Smooth muscle cell (in vitro differentiated cells): ENCODE measurements around the gene PLD1. TPM values are rescaled to one million over a fixed set of nuclear protein-coding genes. Genes with fewer than 3 reads are reported as not detected.

Source experiments
- DNase-seq: peaks from one replicate; lab custom pipeline; 2025; ENCODE audit not compliant: unreplicated experiment; lab: John Stamatoyannopoulos, UW
- H2AFZ ChIP-seq: fragments of 200-600 bp; sonication (generic); 2 replicates; pipeline ENCODE4 v1.6.0; 2016; ENCODE audit warnings: antibody characterized with exemption, low read depth, mild to moderate bottlenecking
- H3F3A ChIP-seq: fragments of 200-600 bp; sonication (generic); 2 replicates; pipeline ENCODE4 v1.6.0; 2017; ENCODE audit warnings: antibody characterized with exemption, low read depth
- H3K27ac ChIP-seq: fragments of 200-600 bp; sonication (generic); 2 replicates; pipeline ENCODE4 v1.5.1; 2016; ENCODE audit warnings: low read depth, mild to moderate bottlenecking
- H3K27me3 ChIP-seq: fragments of 200-600 bp; sonication (generic); 2 replicates; pipeline ENCODE4 v1.6.1; 2016; ENCODE audit warnings: low read depth, mild to moderate bottlenecking
- H3K36me3 ChIP-seq: fragments of 200-600 bp; sonication (generic); 2 replicates; pipeline ENCODE4 v1.5.1; 2016; ENCODE audit warnings: low read depth
- H3K4me1 ChIP-seq: fragments of 200-600 bp; sonication (generic); 2 replicates; pipeline ENCODE4 v1.5.1; 2016; ENCODE audit warnings: low read depth
- H3K4me2 ChIP-seq: fragments of 200-600 bp; sonication (generic); 2 replicates; pipeline ENCODE4 v1.6.0; 2016; ENCODE audit warnings: mild to moderate bottlenecking
- H3K4me3 ChIP-seq: fragments of 200-600 bp; sonication (generic); 2 replicates; pipeline ENCODE4 v1.5.1; 2016; ENCODE audit warnings: mild to moderate bottlenecking
- H3K79me2 ChIP-seq: fragments of 200-600 bp; sonication (generic); 2 replicates; pipeline ENCODE4 v1.6.0; 2016; ENCODE audit warnings: low read depth, mild to moderate bottlenecking
- H3K9ac ChIP-seq: fragments of 200-600 bp; sonication (generic); 2 replicates; pipeline ENCODE4 v1.6.0; 2016; ENCODE audit warnings: low read depth
- H3K9me3 ChIP-seq: fragments of 200-600 bp; sonication (generic); replicated peaks from 2 replicates; pipeline ENCODE4 v1.5.1; 2016; ENCODE audit warnings: low read depth
- H4K20me1 ChIP-seq: fragments of 200-600 bp; sonication (generic); 2 replicates; pipeline ENCODE4 v1.6.0; 2016; ENCODE audit warnings: low read depth
- CTCF ChIP-seq: fragments of 200-600 bp; sonication (generic); IDR thresholded peaks from 2 replicates; pipeline ENCODE4 v1.5.1; 2017; ENCODE audit warnings: borderline replicate concordance, mild to moderate bottlenecking, antibody characterized with exemption; ENCODE audit not compliant: insufficient read depth, poor library complexity, severe bottlenecking
- WGBS: methylation state at CpG from one replicate; pipeline ENCODE4 v1.1.7; 2016; ENCODE audit warnings: low lambda C conversion rate; 5-methylcytosine and 5-hydroxymethylcytosine counted together
- polyA plus RNA-seq: library from polyadenylated mRNA; unstranded; fragments of >200 nt; fragmentation: Nextera tagmentation; extraction: Ambion mirVana; gene quantifications from 2 replicates; pipeline ENCODE4 v1.2.1, GENCODE V29; 2016
- total RNA-seq: library from RNA; depleted of rRNA; stranded (reverse); fragments of >200 nt; gene quantifications from 2 replicates; pipeline ENCODE4 v1.2.3, GENCODE V29; 2014

The PLD1 gene
- total and polyA plus RNA-seq, 2 experiments from 2014 or later: 15.2 to 36.1 TPM

GRCh38 chr3:171760477-171760876 lies 49.8 kb downstream of the PLD1 start:
- Histone ChIP-seq H4K20me1 (peaks cover 38% of the 10 kb centered on the region), H3K9me3 (no peaks in the 10 kb centered on the region), H3K4me3 (no peak overlapping the region), H3K4me2 (no peak overlapping the region), H3K9ac (no peak overlapping the region), H3K4me1 (no peaks in the 10 kb centered on the region), H3F3A (no peaks in the 10 kb centered on the region), H3K79me2 (peaks cover 76% of the 10 kb centered on the region), H3K27ac (no peak overlapping the region), H3K36me3 (no peaks in the 10 kb centered on the region), H3K27me3 (no peaks in the 10 kb centered on the region), H2AFZ (no peak overlapping the region)
- no peak for TF ChIP-seq CTCF
- WGBS: 91% methylated on average over 2 of the region's 2 CpGs
- DNase-seq: no peak

- peaks cover 81% of the 10 kb centered on the region for H3K79me2 ChIP-seq
- no peak overlapping the region for H3K4me3 ChIP-seq
- H3K4me2 ChIP-seq: no peak overlapping the region
- no peak overlapping the region for H2AFZ ChIP-seq
- no peak overlapping the region for H3K27ac ChIP-seq
- H3K27me3 ChIP-seq: no peaks in the 10 kb centered on the region
- no peaks in the 10 kb centered on the region for H3F3A ChIP-seq
- no peaks in the 10 kb centered on the region for H3K36me3 ChIP-seq
- no peaks in the 10 kb centered on the region for H3K4me1 ChIP-seq
- DNase-seq: no peak
- H3K9me3 ChIP-seq: no peaks in the 10 kb centered on the region
- peaks cover 41% of the 10 kb centered on the region for H4K20me1 ChIP-seq
- TF ChIP-seq CTCF: no peak
- 95% methylated on average over 3 of the region's 3 CpGs for WGBS
- H3K9ac ChIP-seq: no peak overlapping the region
Measured at GRCh38 chr3:171758109-171758508, 52.2 kb downstream of the PLD1 start.

GRCh38 chr3:171757361-171758034 lies 52.8 kb downstream of the PLD1 start:
- Histone ChIP-seq H3K9ac (no peak overlapping the region), H3K27me3 (no peaks in the 10 kb centered on the region), H3K27ac (no peak overlapping the region), H3K9me3 (no peaks in the 10 kb centered on the region), H3K4me1 (no peaks in the 10 kb centered on the region), H3K4me3 (no peak overlapping the region), H2AFZ (no peak overlapping the region), H3K36me3 (no peaks in the 10 kb centered on the region), H4K20me1 (peaks cover 47% of the 10 kb centered on the region), H3K4me2 (no peak overlapping the region), H3K79me2 (peaks cover 83% of the 10 kb centered on the region), H3F3A (no peaks in the 10 kb centered on the region)
- DNase-seq: no peak
- no peak for TF ChIP-seq CTCF
- 91% methylated on average over 4 of the region's 4 CpGs for WGBS

GRCh38 chr3:171755656-171756055 lies 54.6 kb downstream of the PLD1 start:
- Histone ChIP-seq H3K9me3 (no peaks in the 10 kb centered on the region), H3K4me3 (no peak overlapping the region), H3K9ac (no peak overlapping the region), H3K4me1 (no peaks in the 10 kb centered on the region), H3F3A (no peaks in the 10 kb centered on the region), H3K27me3 (no peaks in the 10 kb centered on the region), H2AFZ (no peak overlapping the region), H3K27ac (no peak overlapping the region), H3K79me2 (peaks cover 84% of the 10 kb centered on the region), H3K36me3 (no peaks in the 10 kb centered on the region), H4K20me1 (peaks cover 42% of the 10 kb centered on the region), H3K4me2 (no peak overlapping the region)
- 94% methylated on average over 1 of the region's 1 CpG for whole genome bisulfite sequencing
- DNase-seq: no peak
- TF ChIP-seq CTCF: no peak
